Calu3 (cell line): Measurements from ENCODE around the gene KRT83. TPM values are rescaled to one million over a fixed set of nuclear protein-coding genes. Genes with fewer than 3 reads are reported as not detected.

Source experiments
- BruUV-seq: library from RNA; stranded (reverse); fragments of 400-500 nt; replicated peaks from 2 replicates; lab custom pipeline; 2021; lab: Mats Ljungman, UMichigan
- CTCF ChIA-PET: fragments of 300-600 bp; sonication (Branson Sonifier 250); formaldehyde crosslinking; loops from one replicate; lab custom pipeline; 2022; ENCODE audit warnings: antibody characterized with exemption; lab: Charles Lee
- DNase-seq: peaks from one replicate; pipeline ENCODE4 v3.0.0; 2022
- H3K27ac Mint-ChIP-seq: one replicate; pipeline ENCODE4 v1.8.0; 2022; ENCODE audit warnings: mixed read lengths; ENCODE audit not compliant: unreplicated experiment
- H3K27me3 Mint-ChIP-seq: one replicate; pipeline ENCODE4 v1.8.0; 2022; ENCODE audit warnings: mixed read lengths; ENCODE audit not compliant: unreplicated experiment
- H3K36me3 Mint-ChIP-seq: one replicate; pipeline ENCODE4 v1.8.0; 2022; ENCODE audit warnings: mild to moderate bottlenecking, moderate library complexity, mixed read lengths; ENCODE audit not compliant: insufficient read depth, unreplicated experiment
- H3K4me1 Mint-ChIP-seq: one replicate; pipeline ENCODE4 v1.8.0; 2022; ENCODE audit warnings: mild to moderate bottlenecking, low read depth, mixed read lengths; ENCODE audit not compliant: unreplicated experiment
- H3K4me3 Mint-ChIP-seq: one replicate; pipeline ENCODE4 v1.8.0; 2022; ENCODE audit warnings: mild to moderate bottlenecking, low read depth, moderate library complexity, mixed read lengths; ENCODE audit not compliant: unreplicated experiment
- H3K9me3 Mint-ChIP-seq: one replicate; pipeline ENCODE4 v1.8.0; 2022; ENCODE audit warnings: low read depth, mixed read lengths; ENCODE audit not compliant: unreplicated experiment
- intact Hi-C: fragments of 100-400 bp; cut with micrococcal nuclease; formaldehyde crosslinking; loops from one replicate; pipeline ENCODE4 v1.10.0; 2022; ENCODE audit not compliant: unreplicated experiment
- total RNA-seq: library from RNA; stranded (reverse); gene quantifications from 2 replicates; pipeline ENCODE4 v1.2.3, GENCODE V29; 2022
- TF ChIP-seq, protein P1 (sequence below): fragments of 200-600 bp; IDR thresholded peaks from one replicate; pipeline ENCODE4 v1.8.0; 2022; ENCODE audit warnings: antibody characterized with exemption; ENCODE audit not compliant: unreplicated experiment

Gene KRT83
- total RNA-seq, 1 experiment from 2014 or later = not detected

DNA sequence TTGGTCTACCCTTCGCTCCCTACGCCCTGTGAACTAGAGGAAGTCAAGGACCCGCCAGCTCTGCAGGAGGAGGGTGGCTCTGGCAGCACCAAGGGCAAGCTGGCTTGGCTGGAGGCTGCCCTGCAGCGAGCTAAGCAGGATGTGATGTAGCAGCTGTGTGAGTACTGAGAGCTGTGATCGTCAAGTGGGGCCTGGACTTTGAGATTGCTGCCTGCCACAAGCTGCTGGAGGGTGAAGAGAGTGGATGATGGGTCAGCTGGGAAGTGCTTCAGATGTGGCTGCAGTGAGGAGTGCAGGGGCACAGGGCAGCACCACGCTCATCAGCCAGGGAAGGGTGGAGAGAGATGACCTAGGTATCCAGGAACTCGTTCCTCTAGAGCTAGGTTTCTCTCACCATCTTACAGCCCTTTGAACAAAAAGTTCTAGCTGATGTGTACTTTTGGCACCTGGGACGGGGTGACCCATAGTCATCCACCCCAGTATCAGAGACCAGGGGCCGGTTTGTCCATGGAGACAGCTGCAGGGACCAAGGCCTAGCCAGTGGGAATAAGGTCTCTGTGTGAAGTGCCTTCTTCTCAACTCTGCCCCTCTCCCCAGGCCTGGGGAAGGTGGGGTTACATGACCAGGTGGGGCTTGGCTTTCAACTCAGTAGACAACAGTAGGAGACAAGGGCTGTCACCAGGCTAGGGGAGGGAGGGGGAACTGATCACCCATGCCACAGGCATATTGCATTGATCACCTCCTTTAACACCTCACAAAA, 43.5 kb downstream of the KRT83 start:
- intact Hi-C loops = no loop called here
- Mint-ChIP-seq H3K36me3 (peaks cover 33% of the 10 kb centered on the region), H3K4me3 (no peak overlapping the region), H3K4me1 (peaks cover 36% of the 10 kb centered on the region), H3K27me3 (no peaks in the 10 kb centered on the region), H3K9me3 (peaks cover 3% of the 10 kb centered on the region), H3K27ac (peak overlapping the region; percentile 100)
- BruUV-seq = no TSS peak
- CTCF ChIA-PET = interaction anchor here (1.0 to 2.9 kb wide), 2 partner anchors 44 to 49 kb away, joined by 5 to 20 read pairs; no protein-coding TSS in a partner anchor
- DNase-seq = no peak
- TF ChIP-seq, protein P1, sequence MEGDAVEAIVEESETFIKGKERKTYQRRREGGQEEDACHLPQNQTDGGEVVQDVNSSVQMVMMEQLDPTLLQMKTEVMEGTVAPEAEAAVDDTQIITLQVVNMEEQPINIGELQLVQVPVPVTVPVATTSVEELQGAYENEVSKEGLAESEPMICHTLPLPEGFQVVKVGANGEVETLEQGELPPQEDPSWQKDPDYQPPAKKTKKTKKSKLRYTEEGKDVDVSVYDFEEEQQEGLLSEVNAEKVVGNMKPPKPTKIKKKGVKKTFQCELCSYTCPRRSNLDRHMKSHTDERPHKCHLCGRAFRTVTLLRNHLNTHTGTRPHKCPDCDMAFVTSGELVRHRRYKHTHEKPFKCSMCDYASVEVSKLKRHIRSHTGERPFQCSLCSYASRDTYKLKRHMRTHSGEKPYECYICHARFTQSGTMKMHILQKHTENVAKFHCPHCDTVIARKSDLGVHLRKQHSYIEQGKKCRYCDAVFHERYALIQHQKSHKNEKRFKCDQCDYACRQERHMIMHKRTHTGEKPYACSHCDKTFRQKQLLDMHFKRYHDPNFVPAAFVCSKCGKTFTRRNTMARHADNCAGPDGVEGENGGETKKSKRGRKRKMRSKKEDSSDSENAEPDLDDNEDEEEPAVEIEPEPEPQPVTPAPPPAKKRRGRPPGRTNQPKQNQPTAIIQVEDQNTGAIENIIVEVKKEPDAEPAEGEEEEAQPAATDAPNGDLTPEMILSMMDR = no peak

DNA sequence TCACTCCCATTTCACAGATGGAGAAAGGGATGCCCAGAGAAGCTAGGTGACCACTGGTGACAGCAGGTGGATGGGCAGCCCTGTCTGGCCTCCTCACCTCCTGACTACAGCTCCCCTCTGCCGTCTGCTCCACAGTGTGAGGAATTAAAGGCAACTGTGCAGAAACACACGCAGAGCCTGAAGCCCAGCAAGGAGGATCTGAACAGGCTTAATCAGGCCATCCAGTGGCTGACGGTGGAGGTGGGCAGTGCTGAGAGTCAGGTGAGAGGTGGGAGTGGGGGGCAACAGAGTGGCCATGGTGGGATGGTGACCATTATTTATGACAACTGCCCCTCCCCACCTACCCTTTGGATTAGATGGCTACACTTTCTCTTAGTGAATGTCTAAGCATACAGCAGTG, 45.5 kb downstream of the KRT83 start:
- Mint-ChIP-seq H3K27ac (no peak overlapping the region), H3K9me3 (peaks cover 3% of the 10 kb centered on the region), H3K36me3 (peaks cover 29% of the 10 kb centered on the region), H3K27me3 (no peaks in the 10 kb centered on the region), H3K4me1 (peaks cover 32% of the 10 kb centered on the region), H3K4me3 (no peak overlapping the region)
- TF ChIP-seq, protein P1 = no peak
- CTCF ChIA-PET = no interaction called here
- no TSS peak for BruUV-seq
- intact Hi-C loops = no loop called here
- DNase-seq = no peak

DNA sequence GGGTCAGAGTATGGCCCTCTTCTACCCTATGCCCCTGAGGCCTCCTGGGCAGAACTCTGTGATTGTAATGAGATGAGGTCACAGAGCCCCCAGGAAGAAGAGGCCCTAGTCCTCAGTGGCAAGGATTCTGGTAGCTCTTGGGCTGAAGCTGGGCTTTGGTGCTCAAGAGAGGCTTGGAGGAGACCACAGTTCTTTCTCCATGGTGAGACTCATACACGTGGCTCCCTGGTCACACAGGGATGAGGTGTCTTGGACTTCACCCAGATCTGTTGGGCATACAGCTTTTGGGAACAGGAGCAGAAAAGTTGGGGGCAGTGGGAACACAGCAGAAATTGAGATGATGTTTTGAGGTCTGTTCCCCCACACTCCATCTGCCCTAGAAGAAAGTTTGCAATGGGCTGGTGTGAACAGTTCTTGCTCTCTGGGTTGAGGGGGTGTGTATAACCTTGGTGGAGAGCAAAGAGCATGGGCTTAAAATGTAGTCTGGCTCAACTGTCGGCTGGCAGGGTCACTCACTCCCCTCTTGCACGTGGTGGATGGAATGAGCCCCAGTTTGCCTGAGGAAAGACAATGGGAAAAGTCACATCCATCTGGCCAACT, 46.6 kb downstream of the KRT83 start, which contains the start of gene KRT86:
Gene KRT86, plus strand, starts transcription at position 125 of the 600 bp plus-strand sequence. CDS start 27,272 bp downstream, outside the sequence.
- intact Hi-C loops = no loop called here
- H3K4me1 Mint-ChIP-seq = peaks cover 24% of the 10 kb centered on the region
- H3K27me3 Mint-ChIP-seq = no peaks in the 10 kb centered on the region
- no peak within 1 kb of the TSS for H3K4me3 Mint-ChIP-seq
- DNase-seq = no peak
- CTCF ChIA-PET = interaction anchor here (0.5 kb wide), 1 partner anchor 578 kb away, joined by 3 read pairs; no protein-coding TSS in a partner anchor
- peaks cover 3% of the 10 kb centered on the region for H3K9me3 Mint-ChIP-seq
- H3K36me3 Mint-ChIP-seq = peaks cover 19% of the 10 kb centered on the region
- H3K27ac Mint-ChIP-seq = no peak within 1 kb of the TSS
- no TSS peak for BruUV-seq
- TF ChIP-seq, protein P1 = no peak

DNA sequence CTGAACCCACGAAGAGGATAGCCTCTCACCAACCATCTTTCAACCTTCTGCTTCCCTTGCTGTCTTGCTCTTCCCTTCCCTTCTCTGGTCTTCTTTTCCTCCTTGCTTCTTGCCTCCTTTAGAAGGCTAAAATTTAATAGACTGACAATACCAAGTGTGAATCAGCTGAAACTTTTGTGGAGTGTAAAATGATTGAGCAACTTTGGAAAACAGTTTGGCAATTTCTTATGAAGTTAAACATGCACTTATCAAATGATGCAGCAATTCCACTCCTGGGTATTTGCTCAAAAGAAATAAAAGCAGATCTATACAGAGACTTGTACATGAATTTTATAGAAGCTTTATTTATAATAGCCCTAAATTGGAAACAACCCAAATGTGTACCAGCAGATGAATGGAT, 50.0 kb downstream of the KRT83 start:
- intact Hi-C loops = no loop called here
- TF ChIP-seq, protein P1 = no peak
- H3K27me3 Mint-ChIP-seq = no peaks in the 10 kb centered on the region
- peak overlapping the region; percentile 16 for H3K27ac Mint-ChIP-seq
- H3K4me1 Mint-ChIP-seq = no peaks in the 10 kb centered on the region
- no peak overlapping the region for H3K4me3 Mint-ChIP-seq
- no peak for DNase-seq
- peaks cover 3% of the 10 kb centered on the region for H3K9me3 Mint-ChIP-seq
- no peaks in the 10 kb centered on the region for H3K36me3 Mint-ChIP-seq
- CTCF ChIA-PET = no interaction called here
- BruUV-seq = no TSS peak
